ENCODE results near the gene NR4A3.
A peak's percentile ranks its signal among the peaks of the same experiment; 100 is the strongest.
"Not testable (repeated sequence)": the region's sequence is repeated elsewhere in the genome, so short reads cannot be mapped to it uniquely, and the experiment has no call there.

Gene NR4A3

GRCh38 chr9:99821396-99822108 lies at the start of gene NR4A3:
NR4A3 (plus strand) TSS chr9:99821885; CDS start chr9:99828043, 6,158 bp downstream.
- Histone ChIP-seq H3K9me3 (ENCODE audit: control insufficient read depth in 5 of 5, low read length in 5 of 5) (no peaks in the 10 kb centered on the region), H3K27ac (ENCODE audit: low read depth, low read length) (peak within 1 kb of the TSS; percentile 98), H3K36me3 (ENCODE audit: control insufficient read depth in 5 of 5, insufficient read depth in 5 of 5, low read length in 5 of 5) (no peaks in the 10 kb centered on the region), H3K27me3 (ENCODE audit: control insufficient read depth in 5 of 5, insufficient read depth in 4 of 5, low read length in 5 of 5) (peaks cover 13 to 31% (median 21%) of the 10 kb centered on the region in 5 donors), H3K4me1 (ENCODE audit: control insufficient read depth in 5 of 5, insufficient read depth in 5 of 5, low read length in 5 of 5) (peaks cover 0 to 65% (median 59%) of the 10 kb centered on the region in 5 donors), H3K4me3 (ENCODE audit: low read depth in 1 of 5, low read length in 5 of 5) (peak within 1 kb of the TSS; percentile 83 to 95 (median 91)), H3K9ac (ENCODE audit: low read length in 5 of 5) (peak within 1 kb of the TSS; percentile 73 to 93 (median 85))

- Histone ChIP-seq H3K36me3 (ENCODE audit: control insufficient read depth in 5 of 5, insufficient read depth in 5 of 5, low read length in 5 of 5) (no peaks in the 10 kb centered on the region), H3K27me3 (ENCODE audit: control insufficient read depth in 5 of 5, insufficient read depth in 4 of 5, low read length in 5 of 5) (no peaks in the 10 kb centered on the region), H3K4me1 (ENCODE audit: control insufficient read depth in 5 of 5, insufficient read depth in 5 of 5, low read length in 5 of 5) (no peaks in the 10 kb centered on the region), H3K4me3 (ENCODE audit: low read depth in 1 of 5, low read length in 5 of 5) (no peak overlapping the region), H3K9me3 (ENCODE audit: control insufficient read depth in 5 of 5, low read length in 5 of 5) (no peaks in the 10 kb centered on the region), H3K9ac (ENCODE audit: low read length in 5 of 5) (no peak overlapping the region), H3K27ac (ENCODE audit: low read depth, low read length) (no peak overlapping the region)
Observed at GRCh38 chr9:99773468-99774138, 48.1 kb upstream of the NR4A3 start.

GRCh38 chr9:99778308-99778707 lies 43.4 kb upstream of the NR4A3 start:
- Histone ChIP-seq H3K9ac (ENCODE audit: low read length in 5 of 5) (no peak overlapping the region), H3K27me3 (ENCODE audit: control insufficient read depth in 5 of 5, insufficient read depth in 4 of 5, low read length in 5 of 5) (no peaks in the 10 kb centered on the region), H3K4me3 (ENCODE audit: low read depth in 1 of 5, low read length in 5 of 5) (no peak overlapping the region), H3K36me3 (ENCODE audit: control insufficient read depth in 5 of 5, insufficient read depth in 5 of 5, low read length in 5 of 5) (no peaks in the 10 kb centered on the region), H3K9me3 (ENCODE audit: control insufficient read depth in 5 of 5, low read length in 5 of 5) (no peaks in the 10 kb centered on the region), H3K27ac (ENCODE audit: low read depth, low read length) (no peak overlapping the region), H3K4me1 (ENCODE audit: control insufficient read depth in 5 of 5, insufficient read depth in 5 of 5, low read length in 5 of 5) (no peaks in the 10 kb centered on the region)

GRCh38 chr9:99778836-99779235 lies 42.8 kb upstream of the NR4A3 start:
- H3K9ac ChIP-seq (ENCODE audit: low read length in 5 of 5): no peak overlapping the region
- no peaks in the 10 kb centered on the region for H3K27me3 ChIP-seq (ENCODE audit: control insufficient read depth in 5 of 5, insufficient read depth in 4 of 5, low read length in 5 of 5)
- H3K4me3 ChIP-seq (ENCODE audit: low read depth in 1 of 5, low read length in 5 of 5): no peak overlapping the region
- no peak overlapping the region for H3K27ac ChIP-seq (ENCODE audit: low read depth, low read length)
- no peaks in the 10 kb centered on the region for H3K36me3 ChIP-seq (ENCODE audit: control insufficient read depth in 5 of 5, insufficient read depth in 5 of 5, low read length in 5 of 5)
- H3K4me1 ChIP-seq (ENCODE audit: control insufficient read depth in 5 of 5, insufficient read depth in 5 of 5, low read length in 5 of 5): no peaks in the 10 kb centered on the region
- H3K9me3 ChIP-seq (ENCODE audit: control insufficient read depth in 5 of 5, low read length in 5 of 5): no peaks in the 10 kb centered on the region

- no peaks in the 10 kb centered on the region for H3K4me1 ChIP-seq (ENCODE audit: control insufficient read depth in 5 of 5, insufficient read depth in 5 of 5, low read length in 5 of 5)
- no peaks in the 10 kb centered on the region for H3K9me3 ChIP-seq (ENCODE audit: control insufficient read depth in 5 of 5, low read length in 5 of 5)
- no peak overlapping the region for H3K9ac ChIP-seq (ENCODE audit: low read length in 5 of 5)
- H3K27me3 ChIP-seq (ENCODE audit: control insufficient read depth in 5 of 5, insufficient read depth in 4 of 5, low read length in 5 of 5): no peaks in the 10 kb centered on the region
- H3K27ac ChIP-seq (ENCODE audit: low read depth, low read length): no peak overlapping the region
- no peaks in the 10 kb centered on the region for H3K36me3 ChIP-seq (ENCODE audit: control insufficient read depth in 5 of 5, insufficient read depth in 5 of 5, low read length in 5 of 5)
- H3K4me3 ChIP-seq (ENCODE audit: low read depth in 1 of 5, low read length in 5 of 5): no peak overlapping the region
Observed at GRCh38 chr9:99779277-99779676, 42.4 kb upstream of the NR4A3 start.

- not testable (repeated sequence) for H3K27me3 ChIP-seq (ENCODE audit: control insufficient read depth in 5 of 5, insufficient read depth in 4 of 5, low read length in 5 of 5); H3K4me3 ChIP-seq (ENCODE audit: low read depth in 1 of 5, low read length in 5 of 5); H3K27ac ChIP-seq (ENCODE audit: low read depth, low read length); H3K9me3 ChIP-seq (ENCODE audit: control insufficient read depth in 5 of 5, low read length in 5 of 5); H3K9ac ChIP-seq (ENCODE audit: low read length in 5 of 5); H3K4me1 ChIP-seq (ENCODE audit: control insufficient read depth in 5 of 5, insufficient read depth in 5 of 5, low read length in 5 of 5); H3K36me3 ChIP-seq (ENCODE audit: control insufficient read depth in 5 of 5, insufficient read depth in 5 of 5, low read length in 5 of 5)
Observed at GRCh38 chr9:99782349-99782748, 39.3 kb upstream of the NR4A3 start.

- Histone ChIP-seq H3K9me3 (ENCODE audit: control insufficient read depth in 5 of 5, low read length in 5 of 5) (no peaks in the 10 kb centered on the region), H3K9ac (ENCODE audit: low read length in 5 of 5) (no peak overlapping the region), H3K4me1 (ENCODE audit: control insufficient read depth in 5 of 5, insufficient read depth in 5 of 5, low read length in 5 of 5) (no peaks in the 10 kb centered on the region), H3K27ac (ENCODE audit: low read depth, low read length) (no peak overlapping the region), H3K36me3 (ENCODE audit: control insufficient read depth in 5 of 5, insufficient read depth in 5 of 5, low read length in 5 of 5) (no peaks in the 10 kb centered on the region), H3K4me3 (ENCODE audit: low read depth in 1 of 5, low read length in 5 of 5) (no peak overlapping the region), H3K27me3 (ENCODE audit: control insufficient read depth in 5 of 5, insufficient read depth in 4 of 5, low read length in 5 of 5) (no peaks in the 10 kb centered on the region)
Observed at GRCh38 chr9:99782962-99783718, 38.5 kb upstream of the NR4A3 start.

- H3K9me3 ChIP-seq (ENCODE audit: control insufficient read depth in 5 of 5, low read length in 5 of 5): no peaks in the 10 kb centered on the region
- no peaks in the 10 kb centered on the region for H3K4me1 ChIP-seq (ENCODE audit: control insufficient read depth in 5 of 5, insufficient read depth in 5 of 5, low read length in 5 of 5)
- H3K27ac ChIP-seq (ENCODE audit: low read depth, low read length): no peak overlapping the region
- H3K36me3 ChIP-seq (ENCODE audit: control insufficient read depth in 5 of 5, insufficient read depth in 5 of 5, low read length in 5 of 5): no peaks in the 10 kb centered on the region
- no peaks in the 10 kb centered on the region for H3K27me3 ChIP-seq (ENCODE audit: control insufficient read depth in 5 of 5, insufficient read depth in 4 of 5, low read length in 5 of 5)
- no peak overlapping the region for H3K4me3 ChIP-seq (ENCODE audit: low read depth in 1 of 5, low read length in 5 of 5)
- H3K9ac ChIP-seq (ENCODE audit: low read length in 5 of 5): no peak overlapping the region
Observed at GRCh38 chr9:99783799-99784198, 37.9 kb upstream of the NR4A3 start.

GRCh38 chr9:99785010-99785590 lies 36.6 kb upstream of the NR4A3 start:
- Histone ChIP-seq H3K27me3 (ENCODE audit: control insufficient read depth in 5 of 5, insufficient read depth in 4 of 5, low read length in 5 of 5) (no peaks in the 10 kb centered on the region), H3K27ac (ENCODE audit: low read depth, low read length) (no peak overlapping the region), H3K36me3 (ENCODE audit: control insufficient read depth in 5 of 5, insufficient read depth in 5 of 5, low read length in 5 of 5) (no peaks in the 10 kb centered on the region), H3K9me3 (ENCODE audit: control insufficient read depth in 5 of 5, low read length in 5 of 5) (peaks cover 0 to under 1% (median 0%) of the 10 kb centered on the region in 5 donors), H3K4me3 (ENCODE audit: low read depth in 1 of 5, low read length in 5 of 5) (no peak overlapping the region), H3K9ac (ENCODE audit: low read length in 5 of 5) (no peak overlapping the region), H3K4me1 (ENCODE audit: control insufficient read depth in 5 of 5, insufficient read depth in 5 of 5, low read length in 5 of 5) (no peaks in the 10 kb centered on the region)

- no peaks in the 10 kb centered on the region for H3K4me1 ChIP-seq (ENCODE audit: control insufficient read depth in 5 of 5, insufficient read depth in 5 of 5, low read length in 5 of 5)
Observed at GRCh38 chr9:99787556-99787955, 34.1 kb upstream of the NR4A3 start.

More at GRCh38 chr9:99787556-99787955, 34.1 kb upstream of the NR4A3 start:
- Histone ChIP-seq H3K9me3 (ENCODE audit: control insufficient read depth in 5 of 5, low read length in 5 of 5) (peaks cover 0 to 2% (median 0%) of the 10 kb centered on the region in 5 donors), H3K4me3 (ENCODE audit: low read depth in 1 of 5, low read length in 5 of 5) (no peak overlapping the region), H3K9ac (ENCODE audit: low read length in 5 of 5) (no peak overlapping the region), H3K27me3 (ENCODE audit: control insufficient read depth in 5 of 5, insufficient read depth in 4 of 5, low read length in 5 of 5) (no peaks in the 10 kb centered on the region), H3K36me3 (ENCODE audit: control insufficient read depth in 5 of 5, insufficient read depth in 5 of 5, low read length in 5 of 5) (no peaks in the 10 kb centered on the region), H3K27ac (ENCODE audit: low read depth, low read length) (no peak overlapping the region)
